ENCODE data around the gene ACBD5. TPM values are rescaled to one million over a fixed set of nuclear protein-coding genes. Genes with fewer than 3 reads are reported as not detected.
"Not testable (repeated sequence)": the region's sequence is repeated elsewhere in the genome, so short reads cannot be mapped to it uniquely, and the experiment has no call there.

ACBD5 gene
- total RNA-seq, 1 donor: 26.8 TPM

DNA sequence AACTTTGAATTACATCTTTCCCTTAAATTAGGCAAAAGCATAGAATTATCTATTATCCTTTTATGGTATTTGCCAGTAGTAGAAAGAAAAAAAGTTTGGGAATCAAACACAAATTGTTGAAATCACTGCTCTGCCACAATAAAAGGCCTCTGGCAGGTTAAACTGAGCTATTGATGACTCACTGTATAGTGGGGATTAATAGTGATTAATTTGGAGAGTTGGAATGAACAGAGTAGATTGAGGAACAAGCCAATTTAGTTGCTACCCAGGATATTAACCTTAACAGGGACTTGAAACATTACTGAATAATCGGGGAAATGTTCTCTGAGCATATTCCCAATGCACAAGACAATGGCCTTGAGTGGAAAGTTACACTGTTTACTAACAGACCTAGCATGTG, 52.3 kb downstream of the ACBD5 start:
- DNase-seq (ENCODE audit: low read depth): no peak
- no peak for TF ChIP-seq CTCF (IDR thresholded peaks at IDR 0.05; ENCODE audit: insufficient read depth, low read length)
- no peak overlapping the region for H3K4me3 ChIP-seq (ENCODE audit: low read depth, low read length)

GRCh38 chr10:27169849-27170248, 70.7 kb downstream of the ACBD5 start:
- TF ChIP-seq CTCF (IDR thresholded peaks at IDR 0.05; ENCODE audit: insufficient read depth, low read length): no peak
- no peak for DNase-seq (ENCODE audit: low read depth)
- H3K4me3 ChIP-seq (ENCODE audit: low read depth, low read length): no peak overlapping the region

GRCh38 chr10:27158421-27158820, 82.2 kb downstream of the ACBD5 start:
- no peak overlapping the region for H3K4me3 ChIP-seq (ENCODE audit: low read depth, low read length)
- no peak for DNase-seq (ENCODE audit: low read depth)
- no peak for TF ChIP-seq CTCF (IDR thresholded peaks at IDR 0.05; ENCODE audit: insufficient read depth, low read length)

- TF ChIP-seq CTCF (IDR thresholded peaks at IDR 0.05; ENCODE audit: insufficient read depth, low read length): no peak
- H3K4me3 ChIP-seq (ENCODE audit: low read depth, low read length): no peak overlapping the region
- peak; percentile 5 for DNase-seq (ENCODE audit: low read depth)
Observed at GRCh38 chr10:27157150-27157549, 83.4 kb downstream of the ACBD5 start.

GRCh38 chr10:27156566-27156965, 84.0 kb downstream of the ACBD5 start:
- not testable (repeated sequence) for DNase-seq (ENCODE audit: low read depth)
- H3K4me3 ChIP-seq (ENCODE audit: low read depth, low read length): peak overlapping the region; percentile 98

DNA sequence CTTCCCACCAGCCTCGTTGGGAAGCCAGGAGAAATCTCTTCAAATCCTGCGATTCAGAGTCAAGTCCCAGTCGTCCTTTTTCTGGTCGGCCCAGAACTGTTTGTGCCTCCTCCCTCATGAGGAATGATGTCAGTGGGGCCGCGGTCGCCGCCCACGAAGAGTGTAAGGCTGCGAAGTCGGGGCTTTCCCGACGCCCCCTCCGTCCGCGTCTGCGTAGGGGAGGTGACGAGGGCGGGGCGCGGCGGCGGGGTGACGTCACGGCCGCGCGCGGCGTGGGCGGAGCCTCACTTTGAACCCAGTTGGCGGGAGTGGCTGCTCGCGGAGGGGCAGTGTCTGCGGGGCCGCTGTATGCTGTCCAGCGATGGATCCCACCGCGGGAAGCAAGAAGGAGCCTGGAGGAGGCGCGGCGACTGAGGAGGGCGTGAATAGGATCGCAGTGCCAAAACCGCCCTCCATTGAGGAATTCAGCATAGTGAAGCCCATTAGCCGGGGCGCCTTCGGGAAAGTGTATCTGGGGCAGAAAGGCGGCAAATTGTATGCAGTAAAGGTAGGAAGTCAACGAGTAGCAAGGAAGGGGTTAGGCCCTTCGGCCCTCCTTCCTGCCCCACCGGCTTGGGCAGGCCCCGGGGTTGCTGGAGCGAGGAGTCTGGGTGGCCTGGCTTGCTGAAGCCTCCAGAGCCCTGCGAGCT, 85.4 kb downstream of the ACBD5 start, which contains the start of gene MASTL:
TSS of gene MASTL (plus strand) at position 287 of the 689 bp plus-strand sequence. CDS start at position 362, 75 bp downstream.
- peak within 1 kb of the TSS; percentile 98 for H3K4me3 ChIP-seq (ENCODE audit: low read depth, low read length)
- no peak for TF ChIP-seq CTCF (IDR thresholded peaks at IDR 0.05; ENCODE audit: insufficient read depth, low read length)
- peak; percentile 94 for DNase-seq (ENCODE audit: low read depth)

GRCh38 chr10:27153845-27154193, 86.8 kb downstream of the ACBD5 start:
- peak overlapping the region; percentile 98 for H3K4me3 ChIP-seq (ENCODE audit: low read depth, low read length)
- peak; percentile 25 for DNase-seq (ENCODE audit: low read depth)
- no peak for TF ChIP-seq CTCF (IDR thresholded peaks at IDR 0.05; ENCODE audit: insufficient read depth, low read length)

Measured in fibroblast of the aortic adventitia (primary cell).